Measurements from ENCODE around the gene TRAPPC3.

TRAPPC3 gene

GRCh38 chr1:36088265-36088576, 61.1 kb downstream of the TRAPPC3 start:
- TF ChIP-seq GATA2 (IDR thresholded peaks at IDR 0.05; ENCODE audit: low read depth, low read length) (no peak), GATA3 (IDR thresholded peaks at IDR 0.05; ENCODE audit: low read depth, low read length) (no peak)

DNA sequence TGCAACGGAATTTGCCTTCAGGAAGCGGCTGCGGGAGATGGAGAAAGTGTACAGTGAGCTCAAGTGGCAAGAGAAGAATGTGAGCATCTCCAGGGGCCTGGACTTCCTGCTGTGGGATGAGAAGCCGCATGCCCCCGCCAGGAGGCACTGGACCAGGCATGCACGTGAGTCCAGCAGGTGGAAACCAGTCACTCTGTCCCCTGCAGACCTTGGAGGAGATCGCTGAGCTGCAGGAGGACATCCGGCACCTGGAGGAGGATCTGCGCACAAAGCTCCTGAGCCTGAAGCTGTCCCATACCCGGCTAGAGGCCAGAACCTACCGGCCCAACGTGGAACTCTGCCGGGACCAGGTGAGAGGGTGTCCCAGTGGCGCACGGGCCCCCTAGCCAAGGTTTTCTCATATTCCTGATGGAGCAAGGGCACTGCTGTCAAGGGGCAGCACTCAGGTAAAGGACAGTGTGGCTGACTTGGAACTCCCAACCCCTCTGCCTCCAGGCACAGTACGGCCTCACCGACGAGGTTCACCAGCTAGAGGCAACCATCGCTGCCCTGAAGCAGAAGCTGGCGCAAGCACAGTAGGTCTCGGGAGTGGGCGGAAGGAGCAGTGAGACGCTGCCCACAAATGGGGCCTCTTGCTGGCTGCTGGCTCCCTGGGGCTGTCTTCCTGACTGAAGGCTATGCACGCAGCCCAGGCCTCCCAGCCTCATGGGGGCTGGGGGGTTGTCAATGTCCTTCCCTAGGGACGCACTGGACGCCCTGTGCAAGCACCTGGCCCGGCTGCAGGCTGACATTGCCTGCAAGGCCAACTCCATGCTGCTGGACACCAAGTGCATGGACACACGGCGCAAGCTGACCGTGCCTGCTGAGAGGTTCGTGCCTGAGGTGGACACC, 61.8 kb downstream of the TRAPPC3 start:
- TF ChIP-seq GATA2 (IDR thresholded peaks at IDR 0.05; ENCODE audit: low read depth, low read length) (no peak), GATA3 (IDR thresholded peaks at IDR 0.05; ENCODE audit: low read depth, low read length) (no peak)
